Activated B cell treated with CpG ODN at 0.5 μM for 24 hours (primary cell): ENCODE data around the gene NSFL1C. TPM values are rescaled to one million over a fixed set of nuclear protein-coding genes. Genes with fewer than 3 reads are reported as not detected.

ENCODE experiments used
- ATAC-seq: fragments of 200-7000 bp; cut with Tn5 transposase; one replicate; pipeline ENCODE4 v1.10.0; 2021; ENCODE audit warnings: low read depth, mild to moderate bottlenecking, moderate library complexity
- CTCF ChIA-PET: fragments of 350-600 bp; sonication (Branson Sonifier 250); formaldehyde crosslinking; loops from one replicate; lab custom pipeline; 2021; ENCODE audit warnings: antibody characterized with exemption; lab: Charles Lee
- POLR2A ChIA-PET: fragments of 350-600 bp; sonication (Branson Sonifier 250); formaldehyde crosslinking; loops from one replicate; lab custom pipeline; 2021; ENCODE audit warnings: antibody characterized with exemption; lab: Charles Lee
- DNase-seq: peaks from one replicate; pipeline ENCODE4 v3.0.0; 2022
- H3K27ac Mint-ChIP-seq: one replicate; pipeline ENCODE4 v1.8.0; 2020; ENCODE audit warnings: mixed read lengths
- H3K27me3 Mint-ChIP-seq: one replicate; pipeline ENCODE4 v1.8.0; 2021; ENCODE audit warnings: mixed read lengths
- H3K36me3 Mint-ChIP-seq: one replicate; pipeline ENCODE4 v1.8.0; 2021; ENCODE audit warnings: low read depth, mixed read lengths
- H3K4me1 Mint-ChIP-seq: one replicate; pipeline ENCODE4 v1.8.0; 2021; ENCODE audit warnings: mixed read lengths
- H3K4me3 Mint-ChIP-seq: one replicate; pipeline ENCODE4 v1.8.0; 2020; ENCODE audit warnings: mild to moderate bottlenecking, mixed read lengths
- H3K9me3 Mint-ChIP-seq: one replicate; pipeline ENCODE4 v1.8.0; 2020; ENCODE audit warnings: mixed read lengths
- intact Hi-C: fragments of 100-400 bp; cut with micrococcal nuclease; formaldehyde crosslinking; loops from one replicate; pipeline ENCODE4 v1.15.1; 2024
- total RNA-seq: library from RNA; stranded (reverse); gene quantifications from 2 replicates; pipeline ENCODE4 v1.2.3, GENCODE V29; 2022
- TF ChIP-seq, protein P1 (sequence below): fragments of 200-600 bp; IDR thresholded peaks from one replicate; pipeline ENCODE4 v1.8.0; 2022; ENCODE audit warnings: antibody characterized with exemption, mild to moderate bottlenecking

NSFL1C gene
- total RNA-seq, 1 donor from 2014 or later = 81.7 TPM

DNA sequence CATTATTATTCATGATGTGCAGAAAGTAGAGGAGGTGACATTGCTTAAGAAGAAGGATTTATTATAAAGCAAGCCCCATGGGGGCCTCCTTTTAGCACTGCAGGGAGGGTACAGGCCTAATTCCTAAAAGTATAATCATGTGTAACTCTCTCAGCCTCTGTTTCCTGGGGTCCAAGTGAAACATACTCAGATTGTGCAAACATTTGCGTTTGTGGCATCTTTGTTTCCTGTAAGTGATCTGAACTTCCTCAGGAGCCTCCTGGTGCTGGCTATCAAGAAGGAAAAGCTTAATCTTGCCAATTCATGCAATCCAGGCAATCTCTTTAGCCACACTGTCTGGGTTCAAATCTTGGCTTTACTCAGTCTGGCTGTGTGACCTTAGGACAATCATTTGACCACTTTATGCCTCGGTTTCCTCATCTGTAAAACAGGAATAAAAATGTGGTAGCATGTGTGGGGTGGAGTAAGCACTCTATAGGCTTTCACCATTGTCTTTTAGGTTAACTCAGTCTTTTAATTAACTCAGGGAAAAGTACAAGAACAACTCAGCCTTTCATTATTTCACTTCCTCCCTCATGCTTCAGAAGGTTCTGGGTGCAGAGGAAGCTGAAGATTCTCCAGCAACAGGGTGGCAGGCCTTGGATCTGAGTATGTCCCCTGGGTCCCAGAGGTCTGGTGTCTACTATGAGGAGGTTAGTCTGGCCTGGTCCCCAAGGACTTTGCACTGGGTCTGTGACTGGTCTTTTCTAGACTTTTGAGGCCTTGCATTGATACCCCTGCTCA is 25.4 kb upstream of the NSFL1C start:
- peaks cover 6% of the 10 kb centered on the region for H3K27me3 Mint-ChIP-seq
- no peaks in the 10 kb centered on the region for H3K9me3 Mint-ChIP-seq
- peak; percentile 70 for ATAC-seq
- H3K36me3 Mint-ChIP-seq = no peaks in the 10 kb centered on the region
- H3K4me3 Mint-ChIP-seq = no peak overlapping the region
- intact Hi-C loops = no loop called here
- H3K4me1 Mint-ChIP-seq = peaks cover 38% of the 10 kb centered on the region
- TF ChIP-seq, protein P1, sequence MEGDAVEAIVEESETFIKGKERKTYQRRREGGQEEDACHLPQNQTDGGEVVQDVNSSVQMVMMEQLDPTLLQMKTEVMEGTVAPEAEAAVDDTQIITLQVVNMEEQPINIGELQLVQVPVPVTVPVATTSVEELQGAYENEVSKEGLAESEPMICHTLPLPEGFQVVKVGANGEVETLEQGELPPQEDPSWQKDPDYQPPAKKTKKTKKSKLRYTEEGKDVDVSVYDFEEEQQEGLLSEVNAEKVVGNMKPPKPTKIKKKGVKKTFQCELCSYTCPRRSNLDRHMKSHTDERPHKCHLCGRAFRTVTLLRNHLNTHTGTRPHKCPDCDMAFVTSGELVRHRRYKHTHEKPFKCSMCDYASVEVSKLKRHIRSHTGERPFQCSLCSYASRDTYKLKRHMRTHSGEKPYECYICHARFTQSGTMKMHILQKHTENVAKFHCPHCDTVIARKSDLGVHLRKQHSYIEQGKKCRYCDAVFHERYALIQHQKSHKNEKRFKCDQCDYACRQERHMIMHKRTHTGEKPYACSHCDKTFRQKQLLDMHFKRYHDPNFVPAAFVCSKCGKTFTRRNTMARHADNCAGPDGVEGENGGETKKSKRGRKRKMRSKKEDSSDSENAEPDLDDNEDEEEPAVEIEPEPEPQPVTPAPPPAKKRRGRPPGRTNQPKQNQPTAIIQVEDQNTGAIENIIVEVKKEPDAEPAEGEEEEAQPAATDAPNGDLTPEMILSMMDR = no peak
- H3K27ac Mint-ChIP-seq = peak overlapping the region; percentile 8
- ChIA-PET CTCF (interaction anchor here (1.3 to 1.4 kb wide), 2 partner anchors 12 to 25 kb away, joined by 4 to 9 read pairs; partner anchors contain the start of gene NSFL1C), POLR2A (no interaction called here)
- no peak for DNase-seq

- no peak for ATAC-seq
- peaks cover 8% of the 10 kb centered on the region for H3K27me3 Mint-ChIP-seq
- H3K9me3 Mint-ChIP-seq = no peaks in the 10 kb centered on the region
- DNase-seq = no peak
- H3K4me1 Mint-ChIP-seq = peaks cover 38% of the 10 kb centered on the region
- H3K27ac Mint-ChIP-seq = peak within 1 kb of the TSS; percentile 8
- POLR2A ChIA-PET = no interaction called here
- TF ChIP-seq, protein P1 = no peak
- H3K36me3 Mint-ChIP-seq = no peaks in the 10 kb centered on the region
- intact Hi-C loops = no loop called here
- CTCF ChIA-PET = interaction anchor here (1.4 kb wide), 1 partner anchor 24 kb away, joined by 4 read pairs; the partner anchor contains the start of gene NSFL1C
- no peak within 1 kb of the TSS for H3K4me3 Mint-ChIP-seq
Observed at GRCh38 chr20:1491281-1491840, 24.7 kb upstream of the NSFL1C start, which contains the start of gene SIRPB2. SIRPB2 (minus strand) TSS chr20:1491420; CDS start chr20:1491359, 61 bp downstream.

- Mint-ChIP-seq H3K9me3 (no peaks in the 10 kb centered on the region), H3K4me3 (no peak overlapping the region), H3K36me3 (no peaks in the 10 kb centered on the region), H3K27me3 (peaks cover 8% of the 10 kb centered on the region), H3K4me1 (peaks cover 38% of the 10 kb centered on the region), H3K27ac (no peak overlapping the region)
- ATAC-seq (no peak), DNase-seq (no peak)
- CTCF ChIA-PET = interaction anchor here (2.0 kb wide), 1 partner anchor 13 kb away, joined by 9 read pairs; no protein-coding TSS in a partner anchor
- TF ChIP-seq, protein P1 = no peak
- POLR2A ChIA-PET = no interaction called here
- intact Hi-C loops = no loop called here
Observed at GRCh38 chr20:1490643-1491195, 24.1 kb upstream of the NSFL1C start.

- peaks cover 8% of the 10 kb centered on the region for H3K27me3 Mint-ChIP-seq
Observed at GRCh38 chr20:1489764-1490436, 23.3 kb upstream of the NSFL1C start.

More at GRCh38 chr20:1489764-1490436, 23.3 kb upstream of the NSFL1C start:
- peaks cover 33% of the 10 kb centered on the region for H3K4me1 Mint-ChIP-seq
- H3K27ac Mint-ChIP-seq = no peak overlapping the region
- DNase-seq (no peak), ATAC-seq (no peak)
- H3K36me3 Mint-ChIP-seq = no peaks in the 10 kb centered on the region
- intact Hi-C loops = no loop called here
- no peaks in the 10 kb centered on the region for H3K9me3 Mint-ChIP-seq
- ChIA-PET CTCF (interaction anchor here (2.0 kb wide), 1 partner anchor 14 kb away, joined by 9 read pairs; no protein-coding TSS in a partner anchor), POLR2A (no interaction called here)
- H3K4me3 Mint-ChIP-seq = no peak overlapping the region
- TF ChIP-seq, protein P1 = no peak
